A549 (cell line): ENCODE measurements around the gene CORO2B.

ENCODE experiments used
- BHLHE40 ChIP-seq: IDR thresholded peaks from 2 replicates; pipeline ENCODE4 v1.6.1; 2012; ENCODE audit warnings: low read depth, low read length, inconsistent platforms
- CHD2 ChIP-seq: fragments of 150-350 bp; IDR thresholded peaks from 2 replicates; pipeline ENCODE4 v1.6.1; 2014; ENCODE audit warnings: low read length; ENCODE audit not compliant: partially characterized antibody
- EP300 ChIP-seq, 2 experiments: fragments of >200 bp; sonication (Bioruptor Twin); formaldehyde crosslinking; IDR thresholded peaks; 2 replicates in 1 of 2; 3 replicates in 1 of 2; pipeline ENCODE4 v1.6.1; 2016 to 2017
- HOXA7 ChIP-seq: fragments of 250-450 bp; sonication (Bioruptor Pico); IDR thresholded peaks from 2 replicates; pipeline ENCODE4 v1.5.0; 2020; ENCODE audit warnings: mild to moderate bottlenecking, moderate library complexity
- PHF8 ChIP-seq: fragments of 200-600 bp; sonication (generic); IDR thresholded peaks from 2 replicates; pipeline ENCODE4 v1.6.1; 2016; ENCODE audit warnings: low read depth, mild to moderate bottlenecking, antibody characterized with exemption, moderate library complexity, borderline replicate concordance
- POLR2A ChIP-seq: IDR thresholded peaks from 2 replicates; pipeline ENCODE4 v1.6.1; 2012; ENCODE audit warnings: mild to moderate bottlenecking, low read length
- RAD21 ChIP-seq, 2 experiments: fragments of >200 bp in 1 of 2; sonication (Bioruptor Twin) in 1 of 2; formaldehyde crosslinking in 1 of 2; IDR thresholded peaks in 1 of 2; conservative IDR thresholded peaks in 1 of 2; 2 replicates in 1 of 2; 3 replicates in 1 of 2; pipeline ENCODE4 v1.6.1; 2012 to 2018; ENCODE audit warnings: inconsistent platforms in 1 of 2
- TF ChIP-seq, protein P1 (sequence below): fragments of >200 bp; sonication (Bioruptor Twin); formaldehyde crosslinking; IDR thresholded peaks from 3 replicates; pipeline ENCODE4 v1.5.1; 2016
- TF ChIP-seq, protein P2 (sequence below): fragments of 450-650 bp; IDR thresholded peaks from 2 replicates; pipeline ENCODE4 v1.6.1; 2014; ENCODE audit warnings: antibody characterized with exemption

DNA sequence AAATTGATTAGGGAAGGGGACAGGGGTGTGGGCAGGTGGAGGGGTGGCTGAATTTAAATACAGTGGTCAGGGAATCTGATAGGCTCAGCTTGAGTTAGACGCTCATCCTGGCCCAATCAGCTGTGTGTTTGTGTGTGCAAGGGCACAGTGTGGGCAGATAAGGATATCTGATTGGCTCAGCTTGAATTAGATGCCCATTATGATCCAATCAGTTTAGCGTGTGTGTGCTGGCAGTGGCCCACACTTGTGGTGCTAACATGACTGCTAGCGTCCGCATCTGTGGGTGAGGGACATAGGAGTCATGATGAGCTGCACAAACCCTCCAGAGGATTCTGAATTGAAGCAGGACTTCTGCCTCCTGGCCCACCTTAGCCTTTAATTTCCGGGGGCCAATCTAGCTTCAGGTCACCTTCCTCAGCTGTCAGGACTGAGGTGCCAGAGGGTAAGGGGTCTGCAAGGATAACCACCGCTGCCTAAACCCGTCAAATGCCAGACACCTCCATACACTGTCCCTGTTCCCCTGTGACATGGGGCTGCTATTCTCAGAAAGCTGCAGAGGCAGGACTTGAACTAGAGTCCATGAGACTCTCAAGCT is 97.3 kb downstream of the CORO2B start:
- TF ChIP-seq, protein P1, sequence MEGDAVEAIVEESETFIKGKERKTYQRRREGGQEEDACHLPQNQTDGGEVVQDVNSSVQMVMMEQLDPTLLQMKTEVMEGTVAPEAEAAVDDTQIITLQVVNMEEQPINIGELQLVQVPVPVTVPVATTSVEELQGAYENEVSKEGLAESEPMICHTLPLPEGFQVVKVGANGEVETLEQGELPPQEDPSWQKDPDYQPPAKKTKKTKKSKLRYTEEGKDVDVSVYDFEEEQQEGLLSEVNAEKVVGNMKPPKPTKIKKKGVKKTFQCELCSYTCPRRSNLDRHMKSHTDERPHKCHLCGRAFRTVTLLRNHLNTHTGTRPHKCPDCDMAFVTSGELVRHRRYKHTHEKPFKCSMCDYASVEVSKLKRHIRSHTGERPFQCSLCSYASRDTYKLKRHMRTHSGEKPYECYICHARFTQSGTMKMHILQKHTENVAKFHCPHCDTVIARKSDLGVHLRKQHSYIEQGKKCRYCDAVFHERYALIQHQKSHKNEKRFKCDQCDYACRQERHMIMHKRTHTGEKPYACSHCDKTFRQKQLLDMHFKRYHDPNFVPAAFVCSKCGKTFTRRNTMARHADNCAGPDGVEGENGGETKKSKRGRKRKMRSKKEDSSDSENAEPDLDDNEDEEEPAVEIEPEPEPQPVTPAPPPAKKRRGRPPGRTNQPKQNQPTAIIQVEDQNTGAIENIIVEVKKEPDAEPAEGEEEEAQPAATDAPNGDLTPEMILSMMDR = no peak
- TF ChIP-seq, protein P2, sequence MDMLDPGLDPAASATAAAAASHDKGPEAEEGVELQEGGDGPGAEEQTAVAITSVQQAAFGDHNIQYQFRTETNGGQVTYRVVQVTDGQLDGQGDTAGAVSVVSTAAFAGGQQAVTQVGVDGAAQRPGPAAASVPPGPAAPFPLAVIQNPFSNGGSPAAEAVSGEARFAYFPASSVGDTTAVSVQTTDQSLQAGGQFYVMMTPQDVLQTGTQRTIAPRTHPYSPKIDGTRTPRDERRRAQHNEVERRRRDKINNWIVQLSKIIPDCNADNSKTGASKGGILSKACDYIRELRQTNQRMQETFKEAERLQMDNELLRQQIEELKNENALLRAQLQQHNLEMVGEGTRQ = no peak
- no peak for TF ChIP-seq CHD2
- TF ChIP-seq POLR2A = no peak
- no peak for TF ChIP-seq PHF8
- no peak for TF ChIP-seq BHLHE40
- no peak for TF ChIP-seq HOXA7 (CRISPR knock-in tag)
- no peak for TF ChIP-seq RAD21 (conservative IDR thresholded peaks at IDR 0.05 in 1 of 2, IDR thresholded peaks at IDR 0.05 in 1 of 2)
- TF ChIP-seq EP300 (IDR thresholded peaks at IDR 0.05) = no peak
